Endothelial cell of umbilical vein (primary cell): ENCODE measurements around the gene ARHGAP29. TPM values are rescaled to one million over a fixed set of nuclear protein-coding genes. Genes with fewer than 3 reads are reported as not detected.
A peak's percentile ranks its signal among the peaks of the same experiment; 100 is the strongest.

Experiments
- BruUV-seq: library from RNA; stranded (reverse); fragments of 400-500 nt; replicated peaks from 2 replicates; lab custom pipeline; 2021; lab: Mats Ljungman, UMichigan
- CTCF ChIA-PET: fragments of 300-600, 350-600 bp; sonication (Branson Sonifier 250); formaldehyde crosslinking; loops from one replicate; lab custom pipeline; 2021; ENCODE audit warnings: antibody characterized with exemption, inconsistent platforms; lab: Charles Lee
- POLR2A ChIA-PET: fragments of 300-600, 350-600 bp; sonication (Branson Sonifier 250); formaldehyde crosslinking; loops from one replicate; lab custom pipeline; 2021; ENCODE audit warnings: antibody characterized with exemption, inconsistent platforms; lab: Charles Lee
- DNase-seq: peaks from one replicate; pipeline ENCODE4 v3.0.0-alpha.2; 2011; ENCODE audit warnings: low read depth, low spot score
- FAIRE-seq: peaks from 2 replicates; lab custom pipeline; 2011; peaks lifted over from hg19 to GRCh38; lab: Jason Lieb, UNC
- H2AFZ ChIP-seq: 2 replicates; pipeline ENCODE4 v1.6.0; 2012; ENCODE audit warnings: low read depth, low read length, control low read depth, inconsistent platforms
- H3K27ac ChIP-seq: 2 replicates; pipeline ENCODE4 v1.5.1; 2011; ENCODE audit warnings: low read depth, mild to moderate bottlenecking, control low read depth, low read length, moderate library complexity; ENCODE audit not compliant: insufficient read depth
- H3K27me3 ChIP-seq, 2 experiments: 2 replicates each; pipeline versions ENCODE4 v1.6.0 to v1.6.1; 2011; ENCODE audit warnings: low read length in 2 of 2, mixed read lengths in 1 of 2; ENCODE audit not compliant: control insufficient read depth in 2 of 2, insufficient read depth in 2 of 2
- H3K36me3 ChIP-seq, 2 experiments: 2 replicates in 1 of 2; 3 replicates in 1 of 2; pipeline ENCODE4 v1.5.1; 2011; ENCODE audit warnings: low read length in 2 of 2, mild to moderate bottlenecking in 1 of 2, moderate library complexity in 1 of 2; ENCODE audit not compliant: control insufficient read depth in 2 of 2, insufficient read depth in 2 of 2; ENCODE audit errors: extremely low read depth in 1 of 2
- H3K4me1 ChIP-seq: 3 replicates; pipeline ENCODE4 v1.5.1; 2011; ENCODE audit warnings: mild to moderate bottlenecking, low read length; ENCODE audit not compliant: control insufficient read depth, insufficient read depth; ENCODE audit errors: extremely low read depth
- H3K4me2 ChIP-seq: 2 replicates; pipeline ENCODE4 v1.6.1; 2011; ENCODE audit warnings: low read length, control low read depth, mixed read lengths; ENCODE audit not compliant: insufficient read depth
- H3K4me3 ChIP-seq, 3 experiments: fragments of 200-600 bp in 1 of 3; sonication (generic), shearing (Covaris generic) in 1 of 3; replicated peaks in 1 of 3; 2 replicates each; pipeline ENCODE4 v1.5.1; 2011 to 2016; ENCODE audit warnings: control low read depth in 3 of 3, low read length in 3 of 3, mild to moderate bottlenecking in 2 of 3, inconsistent platforms in 1 of 3, low read depth in 1 of 3, moderate library complexity in 1 of 3; ENCODE audit not compliant: insufficient read depth in 1 of 3
- H3K79me2 ChIP-seq: 2 replicates; pipeline ENCODE4 v1.6.0; 2012; ENCODE audit warnings: low read length, inconsistent platforms; ENCODE audit not compliant: control insufficient read depth, insufficient read depth
- H3K9ac ChIP-seq: replicated peaks from 2 replicates; pipeline ENCODE3; 2011; ENCODE audit warnings: low read length, control low read depth; ENCODE audit not compliant: insufficient read depth; ENCODE audit errors: extremely low read depth
- H3K9me1 ChIP-seq: replicated peaks from 3 replicates; pipeline ENCODE4 v1.6.0; 2011; ENCODE audit warnings: mild to moderate bottlenecking, low read length; ENCODE audit not compliant: control insufficient read depth, insufficient read depth; ENCODE audit errors: extremely low read depth
- H3K9me3 ChIP-seq: replicated peaks from 2 replicates; pipeline ENCODE4 v1.5.1; 2012; ENCODE audit warnings: low read length, inconsistent platforms; ENCODE audit not compliant: control insufficient read depth, insufficient read depth
- H4K20me1 ChIP-seq: replicated peaks from 2 replicates; pipeline ENCODE3; 2011; ENCODE audit warnings: mild to moderate bottlenecking, low read length; ENCODE audit not compliant: control insufficient read depth, insufficient read depth; ENCODE audit errors: extremely low read depth
- EZH2 ChIP-seq: IDR thresholded peaks from 2 replicates; pipeline ENCODE4 v1.6.1; 2012; ENCODE audit warnings: borderline replicate concordance, low read depth, mild to moderate bottlenecking, moderate library complexity, low read length, inconsistent platforms; ENCODE audit not compliant: severe bottlenecking
- FOS ChIP-seq: IDR thresholded peaks from 2 replicates; pipeline ENCODE4 v1.6.1; 2011; ENCODE audit warnings: mild to moderate bottlenecking, low read length, moderate library complexity, borderline replicate concordance; ENCODE audit not compliant: insufficient read depth
- GATA2 ChIP-seq: IDR thresholded peaks from 2 replicates; pipeline ENCODE4 v1.7.0; 2011; ENCODE audit warnings: low read depth, mild to moderate bottlenecking, moderate library complexity, mixed read lengths, low read length; ENCODE audit not compliant: insufficient read length, insufficient read depth
- JUN ChIP-seq: IDR thresholded peaks from 2 replicates; pipeline ENCODE4 v1.6.1; 2011; ENCODE audit warnings: borderline replicate concordance, low read depth; ENCODE audit not compliant: insufficient read length, insufficient read depth
- MYC ChIP-seq: IDR thresholded peaks from one replicate; pipeline ENCODE4 v1.6.1; 2011; ENCODE audit warnings: mild to moderate bottlenecking, low read depth, low read length
- POLR2A ChIP-seq: IDR thresholded peaks from 2 replicates; pipeline ENCODE4 v1.6.1; 2012; ENCODE audit warnings: low read depth, mild to moderate bottlenecking, control low read depth, low read length
- POLR2AphosphoS5 ChIP-seq: IDR thresholded peaks from 2 replicates; pipeline ENCODE4 v1.6.1; 2012; ENCODE audit warnings: low read depth, mild to moderate bottlenecking, control low read depth, low read length, moderate library complexity; ENCODE audit not compliant: insufficient read depth
- dilution Hi-C: fragments of 300-500 bp; cut with MboI; formaldehyde crosslinking; loops from one replicate; pipeline ENCODE4 v1.15.0; 2019; ENCODE audit warnings: low sequenced_read_pairs; ENCODE audit not compliant: extremely low pct_ligation_motif_present
- intact Hi-C: fragments of 100-400 bp; cut with micrococcal nuclease; formaldehyde crosslinking; loops from one replicate; pipeline ENCODE4 v1.10.0; 2022
- polyA plus RNA-seq, 4 experiments: library from polyadenylated mRNA; depleted of rRNA in 3 of 4; stranded (reverse) in 3 of 4; unstranded in 1 of 4; fragments of >200 nt; gene quantifications; 2 replicates each; pipeline versions ENCODE4 v1.2.1 to v1.2.3, GENCODE V29; 2011 to 2012; ENCODE audit warnings: missing spikeins in 1 of 4
- total RNA-seq: library from RNA; stranded (reverse); gene quantifications from 2 replicates; pipeline ENCODE4 v1.2.3, GENCODE V29; 2021
- TF ChIP-seq, protein P1 (sequence below): IDR thresholded peaks from 2 replicates; pipeline ENCODE4 v1.6.1; 2011; ENCODE audit not compliant: insufficient read depth, insufficient read length
- TF ChIP-seq, protein P2 (sequence below), 2 donors: IDR thresholded peaks; 1 replicate in 1 of 2; 2 replicates in 1 of 2; pipeline ENCODE4 v1.5.1; 2011; ENCODE audit warnings: low read length in 2 of 2, mild to moderate bottlenecking in 2 of 2, moderate library complexity in 2 of 2, control low read depth in 1 of 2, inconsistent platforms in 1 of 2, low read depth in 1 of 2; ENCODE audit not compliant: insufficient read depth in 1 of 2; ENCODE audit errors: extremely low read depth in 1 of 2

ARHGAP29 gene
- total and polyA plus RNA-seq, 2 donors (not counting 3 experiments of a cell fraction or from before 2014, with no cell fraction given) = 56.3 to 199 TPM

DNA sequence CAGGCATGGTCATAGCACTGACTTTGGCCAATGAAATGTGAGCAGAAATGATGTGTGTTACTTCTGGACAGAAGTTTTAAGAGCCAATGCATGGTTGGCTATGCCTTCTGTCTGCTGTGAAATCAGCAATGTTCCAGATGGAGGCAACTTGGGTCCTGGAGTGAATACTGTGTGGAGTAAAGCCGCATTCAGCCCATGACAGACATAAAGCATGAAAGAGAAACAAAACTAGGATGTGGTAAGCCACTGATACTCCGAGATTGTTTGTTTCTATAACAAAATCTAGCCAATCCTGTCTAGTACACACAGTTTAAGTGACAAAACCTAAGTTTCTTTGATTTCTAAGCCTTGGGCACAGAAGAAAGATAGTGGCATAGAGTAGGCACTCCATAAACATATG, 47.1 kb upstream of the ARHGAP29 start:
- no peaks in the 10 kb centered on the region for H4K20me1 ChIP-seq
- no peaks in the 10 kb centered on the region for H3K36me3 ChIP-seq
- dilution Hi-C loops (no loop called here), intact Hi-C loops (loop anchor here (2.0 kb wide), 1 partner anchor 20 kb away; no protein-coding TSS in a partner anchor)
- ChIA-PET CTCF (interaction anchor here (0.9 to 1.4 kb wide), 2 partner anchors 25 to 47 kb away, joined by 3 read pairs; partner anchors contain the start of gene ARHGAP29), POLR2A (interaction anchor here (1.2 to 1.4 kb wide), 2 partner anchors 12 to 47 kb away, joined by 3 to 6 read pairs; partner anchors contain the start of gene ARHGAP29)
- DNase-seq (no peak), FAIRE-seq (peak; percentile 43)
- no peaks in the 10 kb centered on the region for H3K9me1 ChIP-seq
- H3K9ac ChIP-seq = no peak overlapping the region
- no peaks in the 10 kb centered on the region for H3K9me3 ChIP-seq
- H2AFZ ChIP-seq = peak overlapping the region; percentile 5
- peak overlapping the region; percentile 47 for H3K27ac ChIP-seq
- H3K27me3 ChIP-seq = no peaks in the 10 kb centered on the region
- no peaks in the 10 kb centered on the region for H3K79me2 ChIP-seq
- TF ChIP-seq FOS = no peak
- no peak for TF ChIP-seq POLR2AphosphoS5
- TF ChIP-seq POLR2A = no peak
- peaks cover 45% of the 10 kb centered on the region for H3K4me1 ChIP-seq
- H3K4me2 ChIP-seq = peak overlapping the region; percentile 60
- H3K4me3 ChIP-seq = no peak overlapping the region
- BruUV-seq = no TSS peak

DNA sequence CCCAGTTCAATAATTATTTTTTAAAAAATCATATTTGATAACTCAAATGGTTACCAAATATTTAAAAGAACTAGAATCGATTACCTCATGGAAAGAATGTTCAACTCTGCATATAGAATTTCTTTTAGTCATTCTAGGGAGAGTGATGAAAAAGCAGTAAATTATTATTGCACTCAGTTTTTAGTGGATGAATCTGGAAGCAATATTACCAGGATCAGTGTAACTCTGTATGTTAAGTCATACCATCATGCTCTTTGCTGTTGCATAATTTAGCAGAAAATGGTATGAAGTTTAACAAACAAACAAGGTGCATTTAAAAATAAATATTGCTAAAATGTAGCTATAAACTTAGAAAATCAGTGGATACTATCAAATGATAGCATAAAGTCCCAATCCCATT, 46.1 kb upstream of the ARHGAP29 start:
- DNase-seq = no peak
- no peak overlapping the region for H3K9ac ChIP-seq
- no peak overlapping the region for H3K27ac ChIP-seq
- peaks cover 50% of the 10 kb centered on the region for H3K4me1 ChIP-seq
- no peaks in the 10 kb centered on the region for H3K9me1 ChIP-seq
- H3K36me3 ChIP-seq = no peaks in the 10 kb centered on the region
- CTCF ChIA-PET = interaction anchor here (1.0 kb wide), 1 partner anchor 16 kb away, joined by 5 read pairs; no protein-coding TSS in a partner anchor
- TF ChIP-seq, protein P1, sequence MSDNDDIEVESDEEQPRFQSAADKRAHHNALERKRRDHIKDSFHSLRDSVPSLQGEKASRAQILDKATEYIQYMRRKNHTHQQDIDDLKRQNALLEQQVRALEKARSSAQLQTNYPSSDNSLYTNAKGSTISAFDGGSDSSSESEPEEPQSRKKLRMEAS = no peak
- no peak for TF ChIP-seq POLR2A
- TF ChIP-seq EZH2 = no peak
- TF ChIP-seq MYC = no peak
- TF ChIP-seq FOS = no peak
- TF ChIP-seq GATA2 = no peak
- no peak for TF ChIP-seq POLR2AphosphoS5
- TF ChIP-seq, protein P2, sequence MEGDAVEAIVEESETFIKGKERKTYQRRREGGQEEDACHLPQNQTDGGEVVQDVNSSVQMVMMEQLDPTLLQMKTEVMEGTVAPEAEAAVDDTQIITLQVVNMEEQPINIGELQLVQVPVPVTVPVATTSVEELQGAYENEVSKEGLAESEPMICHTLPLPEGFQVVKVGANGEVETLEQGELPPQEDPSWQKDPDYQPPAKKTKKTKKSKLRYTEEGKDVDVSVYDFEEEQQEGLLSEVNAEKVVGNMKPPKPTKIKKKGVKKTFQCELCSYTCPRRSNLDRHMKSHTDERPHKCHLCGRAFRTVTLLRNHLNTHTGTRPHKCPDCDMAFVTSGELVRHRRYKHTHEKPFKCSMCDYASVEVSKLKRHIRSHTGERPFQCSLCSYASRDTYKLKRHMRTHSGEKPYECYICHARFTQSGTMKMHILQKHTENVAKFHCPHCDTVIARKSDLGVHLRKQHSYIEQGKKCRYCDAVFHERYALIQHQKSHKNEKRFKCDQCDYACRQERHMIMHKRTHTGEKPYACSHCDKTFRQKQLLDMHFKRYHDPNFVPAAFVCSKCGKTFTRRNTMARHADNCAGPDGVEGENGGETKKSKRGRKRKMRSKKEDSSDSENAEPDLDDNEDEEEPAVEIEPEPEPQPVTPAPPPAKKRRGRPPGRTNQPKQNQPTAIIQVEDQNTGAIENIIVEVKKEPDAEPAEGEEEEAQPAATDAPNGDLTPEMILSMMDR (IDR thresholded peaks at IDR 0.05; ENCODE audit: extremely low read depth in 1 of 2, insufficient read depth in 1 of 2, low read depth in 1 of 2, low read length in 2 of 2) = no peak
- TF ChIP-seq JUN = no peak
- BruUV-seq = no TSS peak
- no peak overlapping the region for H2AFZ ChIP-seq
- H3K79me2 ChIP-seq = no peaks in the 10 kb centered on the region
- no peaks in the 10 kb centered on the region for H3K9me3 ChIP-seq
- intact Hi-C loops (no loop called here), dilution Hi-C loops (no loop called here)
- H3K4me2 ChIP-seq = no peak overlapping the region
- POLR2A ChIA-PET = interaction anchor here (1.2 kb wide), 1 partner anchor 46 kb away, joined by 3 read pairs; the partner anchor contains the start of gene ARHGAP29
- no peak overlapping the region for H3K4me3 ChIP-seq
- no peak for FAIRE-seq
- no peaks in the 10 kb centered on the region for H4K20me1 ChIP-seq
- H3K27me3 ChIP-seq = no peaks in the 10 kb centered on the region
